Transverse colon (tissue), 4 donors: ENCODE data around the gene WDR27. TPM values are rescaled to one million over a fixed set of nuclear protein-coding genes. Genes with fewer than 3 reads are reported as not detected.

Experiments
- DNase-seq: peaks from one replicate; pipeline ENCODE4 v3.0.0-alpha.2; 2019
- H3K27ac ChIP-seq, 4 donors: fragments of 200-600 bp; sonication (generic); 2 replicates each; pipeline ENCODE4 v1.5.1; 2016 to 2018; ENCODE audit warnings: inconsistent platforms in 4 of 4
- H3K27me3 ChIP-seq: fragments of 200-600 bp; sonication (generic); 2 replicates; pipeline ENCODE4 v1.5.1; 2017; ENCODE audit warnings: inconsistent platforms
- H3K36me3 ChIP-seq, 4 donors: fragments of 200-600 bp; sonication (generic); 2 replicates each; pipeline ENCODE4 v1.5.1; 2017 to 2019; ENCODE audit warnings: inconsistent platforms in 4 of 4
- H3K4me1 ChIP-seq, 4 donors: fragments of 200-600 bp; sonication (generic); 2 replicates each; pipeline ENCODE4 v1.5.1; 2017 to 2020; ENCODE audit warnings: inconsistent platforms in 4 of 4
- H3K4me3 ChIP-seq, 4 donors: fragments of 200-600 bp; sonication (generic); 1 replicate in 1 of 4; 2 replicates in 3 of 4; pipeline versions ENCODE4 v1.5.1 to v1.6.1; 2017 to 2019; ENCODE audit warnings: inconsistent platforms in 4 of 4
- H3K9me3 ChIP-seq, 2 donors: fragments of 200-600 bp; sonication (generic); 2 replicates each; pipeline ENCODE4 v1.5.1; 2017 to 2019; ENCODE audit warnings: inconsistent platforms in 2 of 2
- EP300 ChIP-seq: sonication (generic); formaldehyde crosslinking; IDR thresholded peaks from one replicate; pipeline ENCODE4 v1.6.1; 2017; ENCODE audit warnings: antibody characterized with exemption, low read depth
- POLR2A ChIP-seq: fragments of 450-650 bp; IDR thresholded peaks from one replicate; pipeline ENCODE4 v1.6.1; 2016; ENCODE audit warnings: antibody characterized with exemption, mild to moderate bottlenecking, moderate library complexity
- POLR2AphosphoS5 ChIP-seq, 3 donors: sonication (generic); formaldehyde crosslinking; IDR thresholded peaks; one replicate each; pipeline ENCODE4 v1.6.1; 2016; ENCODE audit warnings: antibody characterized with exemption in 3 of 3
- WGBS, 2 donors: methylation state at CpG; one replicate each; pipeline ENCODE4 v1.1.5; 2018; ENCODE audit warnings: low coverage in 1 of 2; 5-methylcytosine and 5-hydroxymethylcytosine counted together
- in situ Hi-C, 4 donors: fragments of 200-750 bp; cut with MboI; loops; one replicate each; pipeline versions ENCODE4 v1.15.0 to v1.15.1; 2017; ENCODE audit warnings: low sequenced_read_pairs in 3 of 4, low pct_ligation_motif_present in 1 of 4, low pct_unique_long_range_greater_than_20kb in 1 of 4
- intact Hi-C: fragments of 100-400 bp; cut with DNase I; formaldehyde crosslinking; loops from one replicate; pipeline ENCODE4 v1.15.1; 2023; ENCODE audit warnings: low total_unique reads
- total RNA-seq, 4 donors: library from RNA; depleted of rRNA; stranded (reverse); fragments of >200 nt; gene quantifications; one replicate each; pipeline ENCODE4 v1.1.0, GENCODE V29; 2016
- TF ChIP-seq, protein P1 (sequence below), 5 experiments: fragments of 200-600 bp in 3 of 5; fragments of 450-650 bp in 2 of 5; sonication (generic) in 3 of 5; IDR thresholded peaks; 1 replicate in 2 of 5; 2 replicates in 3 of 5; pipeline ENCODE4 v1.5.1; 2016 to 2017; ENCODE audit warnings: antibody characterized with exemption in 5 of 5, inconsistent platforms in 3 of 5, mild to moderate bottlenecking in 2 of 5, moderate library complexity in 1 of 5

The WDR27 gene
- total RNA-seq, 4 donors from 2014 or later: 44.9 to 75.0 (median 57.0) TPM

DNA sequence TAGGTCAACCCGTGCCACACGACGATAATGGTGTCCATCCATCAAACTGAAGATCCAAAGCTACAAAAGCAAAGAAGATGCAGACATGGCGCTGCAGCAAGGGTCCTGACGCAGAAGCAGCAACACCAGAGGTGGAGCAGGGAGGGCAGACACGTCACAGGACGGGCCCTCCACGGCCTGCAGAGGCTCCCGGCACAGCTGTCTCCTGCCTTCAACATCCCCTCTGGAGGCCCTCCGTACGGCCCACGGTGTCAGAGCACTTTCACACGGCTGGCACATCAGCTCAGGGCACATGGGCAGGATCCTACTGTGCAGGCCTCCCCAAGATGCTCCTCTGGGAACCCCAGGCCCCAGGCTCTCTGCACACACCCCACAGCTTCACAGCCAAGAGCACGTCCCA is 37.6 kb downstream of the WDR27 start:
- 80 to 95% methylated on average over 1 to 14 of the region's 14 CpGs for WGBS, 2 donors
- intact Hi-C loops: no loop called here
- no peaks in the 10 kb centered on the region for H3K4me1 ChIP-seq
- TF ChIP-seq POLR2AphosphoS5 (IDR thresholded peaks at IDR 0.05) (no peak), EP300 (no peak), POLR2A (no peak)
- TF ChIP-seq, protein P1, sequence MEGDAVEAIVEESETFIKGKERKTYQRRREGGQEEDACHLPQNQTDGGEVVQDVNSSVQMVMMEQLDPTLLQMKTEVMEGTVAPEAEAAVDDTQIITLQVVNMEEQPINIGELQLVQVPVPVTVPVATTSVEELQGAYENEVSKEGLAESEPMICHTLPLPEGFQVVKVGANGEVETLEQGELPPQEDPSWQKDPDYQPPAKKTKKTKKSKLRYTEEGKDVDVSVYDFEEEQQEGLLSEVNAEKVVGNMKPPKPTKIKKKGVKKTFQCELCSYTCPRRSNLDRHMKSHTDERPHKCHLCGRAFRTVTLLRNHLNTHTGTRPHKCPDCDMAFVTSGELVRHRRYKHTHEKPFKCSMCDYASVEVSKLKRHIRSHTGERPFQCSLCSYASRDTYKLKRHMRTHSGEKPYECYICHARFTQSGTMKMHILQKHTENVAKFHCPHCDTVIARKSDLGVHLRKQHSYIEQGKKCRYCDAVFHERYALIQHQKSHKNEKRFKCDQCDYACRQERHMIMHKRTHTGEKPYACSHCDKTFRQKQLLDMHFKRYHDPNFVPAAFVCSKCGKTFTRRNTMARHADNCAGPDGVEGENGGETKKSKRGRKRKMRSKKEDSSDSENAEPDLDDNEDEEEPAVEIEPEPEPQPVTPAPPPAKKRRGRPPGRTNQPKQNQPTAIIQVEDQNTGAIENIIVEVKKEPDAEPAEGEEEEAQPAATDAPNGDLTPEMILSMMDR (IDR thresholded peaks at IDR 0.05): no peak
- H3K9me3 ChIP-seq: no peaks in the 10 kb centered on the region
- no peak for DNase-seq
- H3K36me3 ChIP-seq: peaks cover 0 to 1% (median 0%) of the 10 kb centered on the region in 4 donors
- no peaks in the 10 kb centered on the region for H3K27me3 ChIP-seq
- no peak overlapping the region for H3K4me3 ChIP-seq
- in situ Hi-C loops: no loop called here
- no peak overlapping the region for H3K27ac ChIP-seq

DNA sequence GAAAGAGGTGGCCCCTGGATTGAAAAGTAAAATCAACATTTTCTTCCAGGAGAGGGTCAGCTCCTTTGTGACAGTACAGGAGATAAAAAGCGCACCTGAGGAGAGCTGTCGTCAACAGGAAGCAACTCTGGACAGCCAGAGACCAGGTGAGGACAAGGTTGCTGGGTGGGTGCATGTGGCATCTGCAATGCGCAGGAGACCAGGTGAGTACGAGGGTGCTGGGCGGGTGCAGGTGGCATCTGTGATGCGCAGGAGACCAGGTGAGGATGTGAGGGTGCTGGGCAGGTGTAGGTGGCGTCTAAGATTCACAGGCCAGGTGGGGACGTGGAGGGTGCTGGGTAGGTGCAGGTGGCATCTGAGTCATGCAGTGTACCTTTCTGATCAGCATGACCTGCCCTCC is 38.4 kb downstream of the WDR27 start:
- WGBS, 2 donors: 89 to 94% methylated on average over 3 to 8 of the region's 8 CpGs
- Histone ChIP-seq H3K9me3 (no peaks in the 10 kb centered on the region), H3K4me1 (no peaks in the 10 kb centered on the region), H3K36me3 (no peaks in the 10 kb centered on the region), H3K4me3 (no peak overlapping the region), H3K27ac (no peak overlapping the region), H3K27me3 (no peaks in the 10 kb centered on the region)
- in situ Hi-C loops: no loop called here
- no peak for DNase-seq
- TF ChIP-seq EP300: no peak
- no peak for TF ChIP-seq POLR2AphosphoS5 (IDR thresholded peaks at IDR 0.05)
- no peak for TF ChIP-seq POLR2A
- TF ChIP-seq, protein P1 (IDR thresholded peaks at IDR 0.05): no peak
- intact Hi-C loops: no loop called here

DNA sequence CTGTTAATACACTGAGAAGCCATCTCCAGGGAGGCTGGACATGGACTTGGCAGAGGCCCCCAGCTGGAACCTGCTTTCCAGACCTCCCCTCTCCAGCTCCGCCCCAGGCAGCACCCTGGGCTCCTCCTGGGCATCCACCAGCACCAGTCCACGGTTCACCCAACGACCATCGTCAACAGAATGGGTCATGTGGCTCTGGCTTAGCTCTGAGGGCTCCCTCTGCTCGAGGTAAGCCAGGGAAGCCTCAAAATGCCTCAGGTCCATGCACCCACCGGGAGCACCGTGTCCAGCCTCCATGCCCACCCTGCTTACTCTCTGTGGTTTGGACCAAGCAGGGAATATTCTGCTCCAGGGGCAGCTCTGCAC is 40.5 kb downstream of the WDR27 start:
- no peak for TF ChIP-seq POLR2A
- TF ChIP-seq POLR2AphosphoS5 (IDR thresholded peaks at IDR 0.05): no peak
- TF ChIP-seq, protein P1 (IDR thresholded peaks at IDR 0.05): no peak
- no peak for TF ChIP-seq EP300
- Histone ChIP-seq H3K36me3 (peaks cover 0 to 8% (median 0%) of the 10 kb centered on the region in 4 donors), H3K27me3 (no peaks in the 10 kb centered on the region), H3K4me3 (no peak overlapping the region), H3K9me3 (no peaks in the 10 kb centered on the region), H3K27ac (no peak overlapping the region), H3K4me1 (no peaks in the 10 kb centered on the region)
- in situ Hi-C loops (no loop called here), intact Hi-C loops (no loop called here)
- 97% methylated on average over 7 of the region's 7 CpGs; no CpG with 5 or more reads in 1 of the 2 donors for WGBS, 2 donors
- DNase-seq: no peak

DNA sequence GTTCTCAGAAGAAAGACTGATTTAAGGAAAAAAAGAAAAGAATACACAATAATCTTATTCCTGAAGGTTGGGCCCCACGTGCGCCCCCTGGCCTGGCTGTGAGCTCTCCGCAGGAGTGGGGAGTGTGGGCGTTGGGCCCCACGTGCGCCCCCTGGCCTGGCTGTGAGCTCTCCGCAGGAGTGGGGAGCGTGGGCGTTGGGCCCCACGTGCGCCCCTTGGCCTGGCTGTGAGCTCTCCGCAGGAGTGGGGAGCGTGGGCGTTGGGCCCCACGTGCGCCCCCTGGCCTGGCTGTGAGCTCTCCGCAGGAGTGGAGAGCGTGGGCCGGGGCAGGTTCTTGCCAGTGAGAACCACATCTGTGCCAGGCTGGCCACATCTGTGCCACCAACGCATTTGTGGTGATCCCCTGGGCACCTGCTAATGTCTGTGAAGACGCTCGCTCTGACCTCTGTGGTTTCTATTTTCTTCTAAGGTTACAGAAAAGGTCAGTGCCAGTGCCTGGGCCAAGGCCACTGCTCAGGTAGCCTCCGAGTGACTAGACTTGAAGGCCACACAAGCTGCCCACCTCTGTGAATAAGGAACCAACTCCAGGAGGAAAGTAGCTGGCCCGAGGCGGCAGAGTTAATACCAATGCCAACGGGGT is 41.0 kb downstream of the WDR27 start:
- no peaks in the 10 kb centered on the region for H3K9me3 ChIP-seq
- H3K4me1 ChIP-seq: no peaks in the 10 kb centered on the region
- H3K27me3 ChIP-seq: no peaks in the 10 kb centered on the region
- peaks cover 0 to 8% (median 0%) of the 10 kb centered on the region in 4 donors for H3K36me3 ChIP-seq
- in situ Hi-C loops: no loop called here
- no peak for DNase-seq
- 80 to 87% methylated on average over 1 to 24 of the region's 26 CpGs for WGBS, 2 donors
- TF ChIP-seq, protein P1 (IDR thresholded peaks at IDR 0.05): no peak
- TF ChIP-seq POLR2AphosphoS5 (IDR thresholded peaks at IDR 0.05) (no peak), POLR2A (no peak), EP300 (no peak)
- H3K27ac ChIP-seq: no peak overlapping the region
- intact Hi-C loops: no loop called here
- no peak overlapping the region for H3K4me3 ChIP-seq
